ENCODE measurements around the gene FNDC3B.

The FNDC3B gene

GRCh38 chr3:172138792-172139507, 99.6 kb downstream of the FNDC3B start:
- peak; percentile 34 for DNase-seq

- no peak for DNase-seq
These were observed 100.3 kb downstream of the FNDC3B start for GRCh38 chr3:172139528-172140276.

- peak; percentile 88 for DNase-seq
These were observed 101.4 kb downstream of the FNDC3B start for GRCh38 chr3:172140499-172141391.

GRCh38 chr3:172142051-172142863, 102.9 kb downstream of the FNDC3B start:
- peak; percentile 69 for DNase-seq

- no peak for DNase-seq
These were observed 103.6 kb downstream of the FNDC3B start for GRCh38 chr3:172142864-172143451.

- DNase-seq = no peak
These were observed 104.5 kb downstream of the FNDC3B start for GRCh38 chr3:172143739-172144497.

GRCh38 chr3:172144601-172145000, 105.2 kb downstream of the FNDC3B start:
- DNase-seq = no peak

- no peak for DNase-seq
These were observed 105.8 kb downstream of the FNDC3B start for GRCh38 chr3:172145031-172145686.

GRCh38 chr3:172146349-172146748, 107.0 kb downstream of the FNDC3B start:
- no peak for DNase-seq

GRCh38 chr3:172147113-172147818, 107.9 kb downstream of the FNDC3B start:
- no peak for DNase-seq

GRCh38 chr3:172148241-172148640, 108.9 kb downstream of the FNDC3B start:
- no peak for DNase-seq

- no peak for DNase-seq
These were observed 109.6 kb downstream of the FNDC3B start for GRCh38 chr3:172148702-172149565.

- no peak for DNase-seq
These were observed 110.9 kb downstream of the FNDC3B start for GRCh38 chr3:172150268-172150667.

GRCh38 chr3:172150913-172151650, 111.7 kb downstream of the FNDC3B start:
- DNase-seq = no peak

GRCh38 chr3:172151651-172152649, 112.6 kb downstream of the FNDC3B start:
- DNase-seq = no peak

- peak; percentile 65 for DNase-seq
These were observed 113.5 kb downstream of the FNDC3B start for GRCh38 chr3:172152874-172153273.

GRCh38 chr3:172153335-172153861, 114.0 kb downstream of the FNDC3B start:
- DNase-seq = peak; percentile 98

Data from fibroblast of upper back skin (primary cell).